Type B pancreatic cell (in vitro differentiated cells): ENCODE data around the gene SRA1. TPM values are rescaled to one million over a fixed set of nuclear protein-coding genes. Genes with fewer than 3 reads are reported as not detected.
"Not testable (repeated sequence)": the region's sequence is repeated elsewhere in the genome, so short reads cannot be mapped to it uniquely, and the experiment has no call there.

Source experiments
- DNase-seq: peaks from one replicate; pipeline ENCODE4 v3.0.0; 2021; ENCODE audit warnings: mixed read lengths; ENCODE audit not compliant: unreplicated experiment; ENCODE audit errors: extremely low spot score
- H3K27ac Mint-ChIP-seq: 2 replicates; pipeline ENCODE4 v1.8.0; 2021; ENCODE audit warnings: mild to moderate bottlenecking, mixed read lengths
- H3K27me3 Mint-ChIP-seq: 2 replicates; pipeline ENCODE4 v1.8.0; 2021; ENCODE audit warnings: mixed read lengths
- H3K36me3 Mint-ChIP-seq: 2 replicates; pipeline ENCODE4 v1.8.0; 2021; ENCODE audit warnings: mixed read lengths
- H3K4me1 Mint-ChIP-seq: one replicate; pipeline ENCODE4 v1.8.0; 2021; ENCODE audit warnings: mixed read lengths; ENCODE audit not compliant: unreplicated experiment
- H3K4me3 Mint-ChIP-seq: 2 replicates; pipeline ENCODE4 v1.8.0; 2021; ENCODE audit warnings: mild to moderate bottlenecking, mixed read lengths
- H3K9me3 Mint-ChIP-seq: 2 replicates; pipeline ENCODE4 v1.8.0; 2021; ENCODE audit warnings: mixed read lengths
- CTCF ChIP-seq: fragments of 200-600 bp; sonication (generic); conservative IDR thresholded peaks from 2 replicates; pipeline ENCODE4 v1.5.0; 2021; ENCODE audit warnings: antibody characterized with exemption, mild to moderate bottlenecking
- total RNA-seq: library from RNA; stranded (reverse); gene quantifications from 2 replicates; pipeline ENCODE4 v1.2.1, GENCODE V29; 2021; ENCODE audit warnings: low replicate concordance

Gene SRA1
- total RNA-seq, 1 donor from 2014 or later = 36.3 TPM

GRCh38 chr5:140591747-140592372 lies 34.6 kb upstream of the SRA1 start:
- no peaks in the 10 kb centered on the region for H3K36me3 Mint-ChIP-seq
- H3K27me3 Mint-ChIP-seq = peaks cover 2% of the 10 kb centered on the region
- no peaks in the 10 kb centered on the region for H3K9me3 Mint-ChIP-seq
- H3K4me1 Mint-ChIP-seq = no peaks in the 10 kb centered on the region
- no peak for DNase-seq
- H3K27ac Mint-ChIP-seq = no peak overlapping the region
- no peak overlapping the region for H3K4me3 Mint-ChIP-seq
- TF ChIP-seq CTCF = no peak

- H3K9me3 Mint-ChIP-seq = no peaks in the 10 kb centered on the region
- no peaks in the 10 kb centered on the region for H3K36me3 Mint-ChIP-seq
- H3K27ac Mint-ChIP-seq = no peak overlapping the region
- TF ChIP-seq CTCF = no peak
- H3K4me3 Mint-ChIP-seq = no peak overlapping the region
- H3K27me3 Mint-ChIP-seq = peaks cover 6% of the 10 kb centered on the region
- no peaks in the 10 kb centered on the region for H3K4me1 Mint-ChIP-seq
- DNase-seq = no peak
Measured at GRCh38 chr5:140590861-140591260, 33.6 kb upstream of the SRA1 start.

GRCh38 chr5:140588311-140589070 lies 31.2 kb upstream of the SRA1 start:
- Mint-ChIP-seq H3K9me3 (no peaks in the 10 kb centered on the region), H3K27me3 (peaks cover 6% of the 10 kb centered on the region), H3K4me3 (no peak overlapping the region), H3K36me3 (no peaks in the 10 kb centered on the region), H3K4me1 (no peaks in the 10 kb centered on the region), H3K27ac (no peak overlapping the region)
- no peak for DNase-seq
- no peak for TF ChIP-seq CTCF

- no peaks in the 10 kb centered on the region for H3K4me1 Mint-ChIP-seq
- no peak overlapping the region for H3K27ac Mint-ChIP-seq
- no peak for TF ChIP-seq CTCF
- no peak overlapping the region for H3K4me3 Mint-ChIP-seq
- H3K36me3 Mint-ChIP-seq = no peaks in the 10 kb centered on the region
- no peak for DNase-seq
- H3K27me3 Mint-ChIP-seq = peaks cover 6% of the 10 kb centered on the region
- H3K9me3 Mint-ChIP-seq = no peaks in the 10 kb centered on the region
Measured at GRCh38 chr5:140587495-140587894, 30.2 kb upstream of the SRA1 start.

GRCh38 chr5:140579188-140579747 lies 22.0 kb upstream of the SRA1 start:
- H3K36me3 Mint-ChIP-seq, H3K27me3 Mint-ChIP-seq, H3K4me1 Mint-ChIP-seq, H3K4me3 Mint-ChIP-seq, H3K9me3 Mint-ChIP-seq, H3K27ac Mint-ChIP-seq: not testable (repeated sequence)
- DNase-seq = peak; percentile 16
- TF ChIP-seq CTCF = peak; percentile 56
